ENCODE data around the gene SELL. TPM values are rescaled to one million over a fixed set of nuclear protein-coding genes. Genes with fewer than 3 reads are reported as not detected.

The SELL gene
- total RNA-seq, 2 experiments from 2014 or later: 204 to 216 TPM

DNA sequence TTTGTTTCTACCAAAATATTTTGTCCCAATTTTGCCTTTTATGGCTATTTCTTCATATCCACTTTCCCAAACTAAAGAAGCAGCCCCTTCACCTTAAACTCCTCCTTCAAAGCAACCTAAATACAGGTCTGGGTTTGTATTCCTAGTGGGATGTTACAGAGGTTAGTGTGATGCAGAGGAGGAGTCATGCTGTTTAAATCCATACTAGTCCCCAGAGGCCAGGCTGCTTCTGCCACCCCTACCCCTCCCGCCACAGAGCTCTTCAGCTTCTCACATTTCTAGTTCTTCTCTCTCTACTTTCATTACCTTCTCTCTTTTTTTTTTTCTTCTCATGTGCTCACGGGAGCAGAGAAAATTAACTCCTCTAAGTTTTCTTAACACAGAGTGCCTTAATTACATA is 29.3 kb downstream of the SELL start:
- H3K27me3 Mint-ChIP-seq: no peaks in the 10 kb centered on the region
- peak overlapping the region; percentile 46 for H3K4me3 Mint-ChIP-seq
- ChIA-PET CTCF (interaction anchor here (1.2 to 2.5 kb wide), 2 partner anchors 11 to 26 kb away, joined by 3 to 13 read pairs; no protein-coding TSS in a partner anchor), POLR2A (interaction anchor here (1.0 to 11.0 kb wide), 5 partner anchors 10 to 81 kb away, joined by 3 to 150 read pairs (median 4); no protein-coding TSS in a partner anchor)
- no peak overlapping the region for H3K4me3 ChIP-seq (ENCODE audit: low read length)
- peaks cover 56% of the 10 kb centered on the region for H3K4me1 ChIP-seq (ENCODE audit: insufficient read depth, low read length)
- no peaks in the 10 kb centered on the region for H3K9me3 ChIP-seq (ENCODE audit: control insufficient read depth in 1 of 2, insufficient read depth in 1 of 2, low read length in 2 of 2)
- ATAC-seq (ENCODE audit: poor library complexity) (no peak), DNase-seq (no peak)
- intact Hi-C loops (cut with DNase I, micrococcal nuclease): loop anchor here in 1 of 2 experiments (5.0 kb wide), 1 partner anchor 70 kb away; no protein-coding TSS in a partner anchor
- peak overlapping the region; percentile 72 for H3K27ac Mint-ChIP-seq
- H3K9me3 Mint-ChIP-seq: no peaks in the 10 kb centered on the region
- no peaks in the 10 kb centered on the region for H3K27me3 ChIP-seq (ENCODE audit: control insufficient read depth in 1 of 2, insufficient read depth in 2 of 2, low read length in 2 of 2)
- no peaks in the 10 kb centered on the region for H3K36me3 ChIP-seq (ENCODE audit: insufficient read depth, low read length)
- TF ChIP-seq, protein P1, sequence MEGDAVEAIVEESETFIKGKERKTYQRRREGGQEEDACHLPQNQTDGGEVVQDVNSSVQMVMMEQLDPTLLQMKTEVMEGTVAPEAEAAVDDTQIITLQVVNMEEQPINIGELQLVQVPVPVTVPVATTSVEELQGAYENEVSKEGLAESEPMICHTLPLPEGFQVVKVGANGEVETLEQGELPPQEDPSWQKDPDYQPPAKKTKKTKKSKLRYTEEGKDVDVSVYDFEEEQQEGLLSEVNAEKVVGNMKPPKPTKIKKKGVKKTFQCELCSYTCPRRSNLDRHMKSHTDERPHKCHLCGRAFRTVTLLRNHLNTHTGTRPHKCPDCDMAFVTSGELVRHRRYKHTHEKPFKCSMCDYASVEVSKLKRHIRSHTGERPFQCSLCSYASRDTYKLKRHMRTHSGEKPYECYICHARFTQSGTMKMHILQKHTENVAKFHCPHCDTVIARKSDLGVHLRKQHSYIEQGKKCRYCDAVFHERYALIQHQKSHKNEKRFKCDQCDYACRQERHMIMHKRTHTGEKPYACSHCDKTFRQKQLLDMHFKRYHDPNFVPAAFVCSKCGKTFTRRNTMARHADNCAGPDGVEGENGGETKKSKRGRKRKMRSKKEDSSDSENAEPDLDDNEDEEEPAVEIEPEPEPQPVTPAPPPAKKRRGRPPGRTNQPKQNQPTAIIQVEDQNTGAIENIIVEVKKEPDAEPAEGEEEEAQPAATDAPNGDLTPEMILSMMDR (IDR thresholded peaks at IDR 0.05): no peak
- peaks cover 45% of the 10 kb centered on the region for H3K4me1 Mint-ChIP-seq (ENCODE audit: low read depth)
- H3K36me3 Mint-ChIP-seq (ENCODE audit: low read depth): no peaks in the 10 kb centered on the region
- H3K27ac ChIP-seq (ENCODE audit: low read depth in 1 of 2, low read length in 2 of 2): no peak overlapping the region

DNA sequence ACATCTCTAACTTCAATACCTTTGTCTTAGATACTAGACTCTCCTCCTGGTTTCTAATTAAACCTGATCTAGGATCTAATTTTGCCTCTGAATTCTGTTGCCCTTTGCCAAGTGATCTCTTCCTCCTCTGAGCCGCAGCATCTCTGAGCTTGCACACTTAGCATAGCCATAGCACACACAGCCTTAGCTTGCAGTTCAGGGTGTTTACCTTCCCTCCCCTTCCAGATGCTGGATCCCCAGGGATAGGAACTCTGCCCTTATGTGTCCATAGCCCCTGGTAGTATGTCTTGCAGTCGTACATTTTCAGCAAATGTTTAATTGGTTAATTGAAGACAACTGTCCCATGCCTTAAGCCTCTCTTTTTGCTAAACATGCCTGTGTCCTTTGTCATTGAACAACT is 30.3 kb downstream of the SELL start:
- no peaks in the 10 kb centered on the region for H3K36me3 ChIP-seq (ENCODE audit: insufficient read depth, low read length)
- no peak overlapping the region for H3K4me3 ChIP-seq (ENCODE audit: low read length)
- no peaks in the 10 kb centered on the region for H3K27me3 Mint-ChIP-seq
- DNase-seq (no peak), ATAC-seq (ENCODE audit: poor library complexity) (no peak)
- intact Hi-C loops (cut with DNase I, micrococcal nuclease): loop anchor here in 1 of 2 experiments (5.0 kb wide), 1 partner anchor 69 kb away; no protein-coding TSS in a partner anchor
- H3K4me1 Mint-ChIP-seq (ENCODE audit: low read depth): peaks cover 54% of the 10 kb centered on the region
- TF ChIP-seq, protein P1 (IDR thresholded peaks at IDR 0.05): no peak
- no peaks in the 10 kb centered on the region for H3K27me3 ChIP-seq (ENCODE audit: control insufficient read depth in 1 of 2, insufficient read depth in 2 of 2, low read length in 2 of 2)
- H3K9me3 Mint-ChIP-seq: no peaks in the 10 kb centered on the region
- peak overlapping the region; percentile 61 for H3K4me3 Mint-ChIP-seq
- no peak overlapping the region for H3K27ac ChIP-seq (ENCODE audit: low read depth in 1 of 2, low read length in 2 of 2)
- no peaks in the 10 kb centered on the region for H3K36me3 Mint-ChIP-seq (ENCODE audit: low read depth)
- no peaks in the 10 kb centered on the region for H3K9me3 ChIP-seq (ENCODE audit: control insufficient read depth in 1 of 2, insufficient read depth in 1 of 2, low read length in 2 of 2)
- CTCF ChIA-PET: interaction anchor here (1.0 to 2.5 kb wide), 4 partner anchors 11 to 31 kb away, joined by 3 to 13 read pairs (median 4); no protein-coding TSS in a partner anchor
- peak overlapping the region; percentile 72 for H3K27ac Mint-ChIP-seq
- peaks cover 59% of the 10 kb centered on the region for H3K4me1 ChIP-seq (ENCODE audit: insufficient read depth, low read length)
- POLR2A ChIA-PET: interaction anchor here (1.0 to 11.0 kb wide), 5 partner anchors 11 to 80 kb away, joined by 3 to 150 read pairs (median 4); no protein-coding TSS in a partner anchor

DNA sequence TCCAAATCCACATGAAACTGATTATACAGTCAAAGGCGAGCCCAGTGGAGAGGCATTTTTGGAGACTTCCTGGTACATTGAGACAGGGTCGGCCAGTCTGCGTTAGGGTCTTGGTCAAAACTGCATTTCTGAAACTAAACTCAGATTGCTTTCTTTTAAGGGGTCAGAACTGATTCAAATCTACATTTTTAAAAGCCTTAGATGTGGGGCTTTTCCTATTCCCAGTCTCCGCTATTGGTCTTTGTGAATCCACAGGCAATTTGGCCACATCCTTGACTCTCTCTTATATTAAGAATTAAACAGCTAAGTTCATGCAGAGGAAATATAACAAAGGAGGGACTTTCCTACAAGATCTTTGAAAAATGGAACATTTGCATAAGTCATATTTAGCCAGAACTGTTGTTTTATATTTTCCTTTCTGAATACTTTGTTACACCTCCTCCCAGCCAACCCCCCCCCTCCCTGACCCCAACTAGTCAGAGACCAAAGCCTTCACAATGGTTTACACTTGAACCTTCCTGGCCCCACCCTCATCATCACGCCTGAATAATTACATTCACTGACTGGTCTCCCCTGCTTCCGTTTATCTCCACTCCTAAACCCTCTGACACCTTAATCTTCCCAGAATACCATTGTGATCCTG is 30.9 kb downstream of the SELL start:
- Mint-ChIP-seq H3K9me3 (no peaks in the 10 kb centered on the region), H3K36me3 (ENCODE audit: low read depth) (no peaks in the 10 kb centered on the region), H3K4me3 (peak overlapping the region; percentile 61), H3K27ac (peak overlapping the region; percentile 72), H3K4me1 (ENCODE audit: low read depth) (peaks cover 61% of the 10 kb centered on the region), H3K27me3 (no peaks in the 10 kb centered on the region)
- TF ChIP-seq, protein P1 (IDR thresholded peaks at IDR 0.05): no peak
- intact Hi-C loops (cut with DNase I, micrococcal nuclease): loop anchor here (1.0 to 5.0 kb wide), 2 partner anchors 42 to 68 kb away; no protein-coding TSS in a partner anchor
- no peaks in the 10 kb centered on the region for H3K9me3 ChIP-seq (ENCODE audit: control insufficient read depth in 1 of 2, insufficient read depth in 1 of 2, low read length in 2 of 2)
- peak; percentile 48 for ATAC-seq (ENCODE audit: poor library complexity)
- no peak overlapping the region for H3K4me3 ChIP-seq (ENCODE audit: low read length)
- H3K27ac ChIP-seq (ENCODE audit: low read depth in 1 of 2, low read length in 2 of 2): no peak overlapping the region
- CTCF ChIA-PET: interaction anchor here (1.0 to 2.5 kb wide), 4 partner anchors 10 to 31 kb away, joined by 3 to 13 read pairs (median 4); no protein-coding TSS in a partner anchor
- DNase-seq: peak in 5 of 14 experiments; percentile 15 to 54 (median 34)
- peaks cover 58% of the 10 kb centered on the region for H3K4me1 ChIP-seq (ENCODE audit: insufficient read depth, low read length)
- H3K36me3 ChIP-seq (ENCODE audit: insufficient read depth, low read length): no peaks in the 10 kb centered on the region
- no peaks in the 10 kb centered on the region for H3K27me3 ChIP-seq (ENCODE audit: control insufficient read depth in 1 of 2, insufficient read depth in 2 of 2, low read length in 2 of 2)
- POLR2A ChIA-PET: interaction anchor here (0.9 to 11.0 kb wide), 3 partner anchors 12 to 79 kb away, joined by 3 to 150 read pairs (median 7); no protein-coding TSS in a partner anchor
